ENCODE results near the gene ABCC1.

ABCC1 gene

GRCh38 chr16:16003719-16004313 lies 54.4 kb downstream of the ABCC1 start:
- no peak overlapping the region for H3K4me3 ChIP-seq (ENCODE audit: control insufficient read depth, low read depth, low read length)
- DNase-seq (ENCODE audit: low read depth): no peak
- TF ChIP-seq CTCF (conservative IDR thresholded peaks at IDR 0.05; ENCODE audit: control insufficient read depth, insufficient read depth, low read depth, low read length): no peak

- DNase-seq (ENCODE audit: low read depth): peak; percentile 84
- no peak for TF ChIP-seq CTCF (conservative IDR thresholded peaks at IDR 0.05; ENCODE audit: control insufficient read depth, insufficient read depth, low read depth, low read length)
Observed at GRCh38 chr16:16004314-16004749, 54.9 kb downstream of the ABCC1 start.

GRCh38 chr16:16005721-16006120 lies 56.3 kb downstream of the ABCC1 start:
- H3K4me3 ChIP-seq (ENCODE audit: control insufficient read depth, low read depth, low read length): no peak overlapping the region
- no peak for TF ChIP-seq CTCF (conservative IDR thresholded peaks at IDR 0.05; ENCODE audit: control insufficient read depth, insufficient read depth, low read depth, low read length)
- DNase-seq (ENCODE audit: low read depth): no peak

More at GRCh38 chr16:16004314-16004749, 54.9 kb downstream of the ABCC1 start:
- no peak overlapping the region for H3K4me3 ChIP-seq (ENCODE audit: control insufficient read depth, low read depth, low read length)

- TF ChIP-seq CTCF (conservative IDR thresholded peaks at IDR 0.05; ENCODE audit: control insufficient read depth, insufficient read depth, low read depth, low read length): no peak
- no peak for DNase-seq (ENCODE audit: low read depth)
- H3K4me3 ChIP-seq (ENCODE audit: control insufficient read depth, low read depth, low read length): no peak overlapping the region
Observed at GRCh38 chr16:16006650-16007049, 57.2 kb downstream of the ABCC1 start.

GRCh38 chr16:16007743-16008111 lies 58.3 kb downstream of the ABCC1 start:
- no peak overlapping the region for H3K4me3 ChIP-seq (ENCODE audit: control insufficient read depth, low read depth, low read length)
- no peak for DNase-seq (ENCODE audit: low read depth)
- TF ChIP-seq CTCF (conservative IDR thresholded peaks at IDR 0.05; ENCODE audit: control insufficient read depth, insufficient read depth, low read depth, low read length): no peak

- no peak overlapping the region for H3K4me3 ChIP-seq (ENCODE audit: control insufficient read depth, low read depth, low read length)
- no peak for TF ChIP-seq CTCF (conservative IDR thresholded peaks at IDR 0.05; ENCODE audit: control insufficient read depth, insufficient read depth, low read depth, low read length)
- DNase-seq (ENCODE audit: low read depth): no peak
Observed at GRCh38 chr16:16008666-16009065, 59.2 kb downstream of the ABCC1 start.

- DNase-seq (ENCODE audit: low read depth): no peak
- H3K4me3 ChIP-seq (ENCODE audit: control insufficient read depth, low read depth, low read length): no peak overlapping the region
- no peak for TF ChIP-seq CTCF (conservative IDR thresholded peaks at IDR 0.05; ENCODE audit: control insufficient read depth, insufficient read depth, low read depth, low read length)
Observed at GRCh38 chr16:16009401-16009800, 60.0 kb downstream of the ABCC1 start.
